ENCODE measurements around the gene USP11. TPM values are rescaled to one million over a fixed set of nuclear protein-coding genes. Genes with fewer than 3 reads are reported as not detected.

Gene USP11
- total RNA-seq, 1 experiment from 2014 or later: 153 TPM

- H3K79me1 ChIP-seq (ENCODE audit: insufficient read depth, low read depth, low read length, poor library complexity, severe bottlenecking): peaks cover 3% of the 10 kb centered on the region
- no peak overlapping the region for H3T11ph ChIP-seq (ENCODE audit: low read length)
- no peaks in the 10 kb centered on the region for H3K27me3 ChIP-seq (ENCODE audit: insufficient read depth, low read length)
- H4K8ac ChIP-seq (replicated peaks; ENCODE audit: insufficient read length, low read depth, low read length): no peak overlapping the region
- H3K27ac Mint-ChIP-seq: peak overlapping the region in 1 of 3 experiments; percentile 33; a peak in 2 of 7 replicates
- no peak overlapping the region for H2BK120ac ChIP-seq (ENCODE audit: low read depth, low read length, poor library complexity, severe bottlenecking)
- no peaks in the 10 kb centered on the region for H3K9me3 ChIP-seq (ENCODE audit: control insufficient read depth, low read depth, low read length)
- no peak overlapping the region for H3K4me2 ChIP-seq (ENCODE audit: insufficient read depth, insufficient read length, low read length)
- H4K20me1 ChIP-seq (ENCODE audit: control insufficient read depth, insufficient read depth, insufficient read length): no peaks in the 10 kb centered on the region
- no peak overlapping the region for H3K9ac ChIP-seq (ENCODE audit: extremely low read depth, insufficient read length, low read length)
- H3K23me2 ChIP-seq (ENCODE audit: insufficient read length, low read depth, low read length, poor library complexity, severe bottlenecking): no peaks in the 10 kb centered on the region
- H3K56ac ChIP-seq (ENCODE audit: insufficient read length, low read depth, low read length): no peak overlapping the region
- no peak overlapping the region for H2BK5ac ChIP-seq (ENCODE audit: insufficient read length, low read length)
- H2BK12ac ChIP-seq (ENCODE audit: insufficient read length, low read depth, low read length): no peak overlapping the region
- H3K14ac ChIP-seq (ENCODE audit: insufficient read depth, low read length): no peak overlapping the region
- H3K4me1 Mint-ChIP-seq: peaks cover 10 to 11% of the 10 kb centered on the region in 2 experiments
- DNase-seq: no peak
- no peak overlapping the region for H2BK15ac ChIP-seq (ENCODE audit: low read depth, low read length)
- H2AK5ac ChIP-seq (ENCODE audit: insufficient read length, low read length): no peak overlapping the region
- no peak for TF ChIP-seq CTCF (conservative IDR thresholded peaks at IDR 0.05)
- peaks cover 1% of the 10 kb centered on the region; the same call in 1 of the 2 replicates for H3K79me2 ChIP-seq (ENCODE audit: insufficient read depth, low read length)
- no CpG with 5 or more reads among the region's 4 CpGs for WGBS (ENCODE audit: extremely low coverage, insufficient read length, low lambda C conversion rate)
- no peaks in the 10 kb centered on the region; a peak in 1 of 5 replicates for H3K9me3 Mint-ChIP-seq
- no peaks in the 10 kb centered on the region; the same call in 1 of the 2 replicates for H3K4me1 ChIP-seq (ENCODE audit: insufficient read depth, low read length)
- H3K4me3 Mint-ChIP-seq: no peak overlapping the region; a peak in 1 of 5 replicates
- peaks cover 92 to 100% (median 100%) of the 10 kb centered on the region in 3 experiments for H3K36me3 Mint-ChIP-seq (ENCODE audit: insufficient read depth in 1 of 3, low read depth in 3 of 3)
- no peak overlapping the region for H2AFZ ChIP-seq (ENCODE audit: low read length)
- no peak overlapping the region for H3K23ac ChIP-seq (ENCODE audit: insufficient read length, low read depth, low read length)
- H3K18ac ChIP-seq (ENCODE audit: insufficient read length, low read depth, low read length): no peak overlapping the region
- no peak overlapping the region for H4K91ac ChIP-seq (ENCODE audit: insufficient read length, low read depth, low read length)
- H4K5ac ChIP-seq (ENCODE audit: insufficient read length, low read depth, low read length): no peak overlapping the region
- no peak overlapping the region for H3K4ac ChIP-seq (ENCODE audit: low read depth, low read length)
- no peak overlapping the region for H3K27ac ChIP-seq (ENCODE audit: insufficient read length, low read depth, low read length)
- H3K27me3 Mint-ChIP-seq (ENCODE audit: low read depth): no peaks in the 10 kb centered on the region
- H2BK20ac ChIP-seq (ENCODE audit: low read depth, low read length, poor library complexity, severe bottlenecking): no peak overlapping the region
Observed at GRCh38 chrX:47202877-47203276, 29.9 kb upstream of the USP11 start.
